Measurements from ENCODE around the gene KCNH2.

DNA sequence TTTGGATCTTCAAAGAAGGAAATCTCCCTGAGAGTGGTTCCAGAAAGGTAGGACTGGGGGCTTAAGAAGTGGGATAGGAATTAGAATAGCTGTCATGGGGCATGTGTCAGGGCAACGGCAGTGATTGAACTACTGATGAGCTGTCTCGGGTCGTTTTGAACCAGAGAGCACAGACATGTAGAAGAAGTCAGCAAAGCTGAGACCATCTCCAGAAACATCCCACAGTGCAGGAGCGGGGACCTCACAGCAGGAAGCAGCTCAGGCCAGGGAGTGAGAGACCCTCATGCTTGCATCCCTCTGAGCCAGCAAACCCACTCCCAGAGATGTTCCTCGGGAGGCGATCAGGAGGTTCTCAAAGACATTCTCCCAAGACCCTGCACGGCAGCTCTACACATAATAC lies 65.7 kb downstream of the KCNH2 start:
- TF ChIP-seq POU2F2 (IDR thresholded peaks at IDR 0.05; ENCODE audit: low read depth, low read length) (no peak), TAF1 (IDR thresholded peaks at IDR 0.05; ENCODE audit: low read depth, low read length) (no peak), SPI1 (IDR thresholded peaks at IDR 0.05; ENCODE audit: low read depth, low read length) (no peak), POLR2AphosphoS5 (IDR thresholded peaks at IDR 0.05; ENCODE audit: low read depth, low read length) (no peak), POLR2A (IDR thresholded peaks at IDR 0.05; ENCODE audit: low read depth, low read length) (no peak), PAX5 (IDR thresholded peaks at IDR 0.05; ENCODE audit: insufficient read depth, low read length, severe bottlenecking) (no peak)
